ENCODE measurements around the gene CLTA.
"Not testable (repeated sequence)": the region's sequence is repeated elsewhere in the genome, so short reads cannot be mapped to it uniquely, and the experiment has no call there.

The CLTA gene

GRCh38 chr9:36218011-36218410 lies 27.3 kb downstream of the CLTA start:
- FAIRE-seq (no peak), DNase-seq (ENCODE audit: insufficient read length, low spot score) (no peak)
- TF ChIP-seq PAX5 (IDR thresholded peaks at IDR 0.05; ENCODE audit: insufficient read depth, low read length, severe bottlenecking): no peak
- no peak for TF ChIP-seq TAF1 (IDR thresholded peaks at IDR 0.05; ENCODE audit: low read depth, low read length)
- no peak for TF ChIP-seq POLR2A (IDR thresholded peaks at IDR 0.05; ENCODE audit: low read depth, low read length)
- TF ChIP-seq SPI1 (IDR thresholded peaks at IDR 0.05; ENCODE audit: low read depth, low read length): no peak
- no peak for TF ChIP-seq POLR2AphosphoS5 (IDR thresholded peaks at IDR 0.05; ENCODE audit: low read depth, low read length)
- TF ChIP-seq POU2F2 (IDR thresholded peaks at IDR 0.05; ENCODE audit: low read depth, low read length): no peak

GRCh38 chr9:36218411-36218901 lies 27.7 kb downstream of the CLTA start:
- DNase-seq (ENCODE audit: insufficient read length, low spot score): no peak
- no peak for FAIRE-seq

GRCh38 chr9:36221667-36222066 lies 30.9 kb downstream of the CLTA start:
- TF ChIP-seq POU2F2 (IDR thresholded peaks at IDR 0.05; ENCODE audit: low read depth, low read length): no peak
- TF ChIP-seq SPI1 (IDR thresholded peaks at IDR 0.05; ENCODE audit: low read depth, low read length): no peak
- no peak for TF ChIP-seq TAF1 (IDR thresholded peaks at IDR 0.05; ENCODE audit: low read depth, low read length)
- no peak for TF ChIP-seq PAX5 (IDR thresholded peaks at IDR 0.05; ENCODE audit: insufficient read depth, low read length, severe bottlenecking)
- TF ChIP-seq POLR2AphosphoS5 (IDR thresholded peaks at IDR 0.05; ENCODE audit: low read depth, low read length): no peak
- TF ChIP-seq POLR2A (IDR thresholded peaks at IDR 0.05; ENCODE audit: low read depth, low read length): no peak
- FAIRE-seq: no peak

More at GRCh38 chr9:36218411-36218901, 27.7 kb downstream of the CLTA start:
- no peak for TF ChIP-seq POLR2AphosphoS5 (IDR thresholded peaks at IDR 0.05; ENCODE audit: low read depth, low read length)
- TF ChIP-seq SPI1 (IDR thresholded peaks at IDR 0.05; ENCODE audit: low read depth, low read length): no peak
- TF ChIP-seq POLR2A (IDR thresholded peaks at IDR 0.05; ENCODE audit: low read depth, low read length): no peak
- TF ChIP-seq TAF1 (IDR thresholded peaks at IDR 0.05; ENCODE audit: low read depth, low read length): no peak
- no peak for TF ChIP-seq POU2F2 (IDR thresholded peaks at IDR 0.05; ENCODE audit: low read depth, low read length)
- no peak for TF ChIP-seq PAX5 (IDR thresholded peaks at IDR 0.05; ENCODE audit: insufficient read depth, low read length, severe bottlenecking)

GRCh38 chr9:36222449-36222848 lies 31.7 kb downstream of the CLTA start:
- no peak for FAIRE-seq
- TF ChIP-seq POLR2A (IDR thresholded peaks at IDR 0.05; ENCODE audit: low read depth, low read length): no peak
- no peak for TF ChIP-seq PAX5 (IDR thresholded peaks at IDR 0.05; ENCODE audit: insufficient read depth, low read length, severe bottlenecking)
- TF ChIP-seq SPI1 (IDR thresholded peaks at IDR 0.05; ENCODE audit: low read depth, low read length): no peak
- TF ChIP-seq POU2F2 (IDR thresholded peaks at IDR 0.05; ENCODE audit: low read depth, low read length): no peak
- TF ChIP-seq TAF1 (IDR thresholded peaks at IDR 0.05; ENCODE audit: low read depth, low read length): no peak
- no peak for TF ChIP-seq POLR2AphosphoS5 (IDR thresholded peaks at IDR 0.05; ENCODE audit: low read depth, low read length)
- no peak for DNase-seq (ENCODE audit: insufficient read length, low spot score)

More at GRCh38 chr9:36221667-36222066, 30.9 kb downstream of the CLTA start:
- no peak for DNase-seq (ENCODE audit: insufficient read length, low spot score)

DNA sequence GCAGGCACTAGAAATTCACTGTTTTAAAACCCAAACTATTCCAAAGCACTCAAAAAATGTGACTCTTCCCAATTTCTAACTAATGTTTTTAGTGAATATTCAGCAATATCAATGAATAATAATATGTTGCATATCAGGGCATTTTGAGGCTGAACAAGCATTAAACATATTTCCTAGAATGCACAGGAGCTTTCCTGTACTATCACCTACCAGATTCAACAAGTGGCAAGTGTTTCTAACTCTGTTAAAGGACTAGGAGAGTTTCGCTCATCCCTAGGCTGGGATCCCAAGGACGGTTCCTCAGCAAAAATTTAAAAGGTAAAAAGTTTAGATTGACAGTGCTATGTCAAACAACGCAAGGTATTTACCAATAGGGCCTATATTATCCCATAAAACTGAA lies 46.5 kb downstream of the CLTA start:
- TF ChIP-seq PAX5 (IDR thresholded peaks at IDR 0.05; ENCODE audit: insufficient read depth, low read length, severe bottlenecking): no peak
- no peak for TF ChIP-seq POLR2A (IDR thresholded peaks at IDR 0.05; ENCODE audit: low read depth, low read length)
- TF ChIP-seq TAF1 (IDR thresholded peaks at IDR 0.05; ENCODE audit: low read depth, low read length): no peak
- TF ChIP-seq POLR2AphosphoS5 (IDR thresholded peaks at IDR 0.05; ENCODE audit: low read depth, low read length): no peak
- no peak for TF ChIP-seq POU2F2 (IDR thresholded peaks at IDR 0.05; ENCODE audit: low read depth, low read length)
- TF ChIP-seq SPI1 (IDR thresholded peaks at IDR 0.05; ENCODE audit: low read depth, low read length): no peak
- no peak for DNase-seq (ENCODE audit: insufficient read length, low spot score)
- FAIRE-seq: no peak

DNA sequence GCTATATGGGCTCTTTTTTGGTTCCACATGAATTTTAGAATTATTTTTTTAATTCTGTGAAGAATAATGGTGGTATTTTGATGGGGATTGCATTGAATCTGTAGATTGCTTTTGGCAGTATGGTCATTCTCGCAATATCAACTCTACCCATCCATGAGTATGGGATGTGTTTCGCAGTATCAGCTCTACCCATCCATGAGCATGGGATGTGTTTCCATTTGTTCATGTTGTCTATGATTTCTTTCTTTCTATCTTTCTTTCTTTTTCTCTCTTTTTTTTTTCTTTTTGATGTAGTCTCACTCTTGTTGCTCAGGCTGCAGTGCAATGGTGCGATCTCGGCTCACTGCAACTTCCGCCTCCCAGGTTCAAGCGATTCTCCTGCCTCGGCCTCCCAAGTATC lies 48.5 kb downstream of the CLTA start:
- DNase-seq (ENCODE audit: insufficient read length, low spot score); FAIRE-seq: not testable (repeated sequence)

DNA sequence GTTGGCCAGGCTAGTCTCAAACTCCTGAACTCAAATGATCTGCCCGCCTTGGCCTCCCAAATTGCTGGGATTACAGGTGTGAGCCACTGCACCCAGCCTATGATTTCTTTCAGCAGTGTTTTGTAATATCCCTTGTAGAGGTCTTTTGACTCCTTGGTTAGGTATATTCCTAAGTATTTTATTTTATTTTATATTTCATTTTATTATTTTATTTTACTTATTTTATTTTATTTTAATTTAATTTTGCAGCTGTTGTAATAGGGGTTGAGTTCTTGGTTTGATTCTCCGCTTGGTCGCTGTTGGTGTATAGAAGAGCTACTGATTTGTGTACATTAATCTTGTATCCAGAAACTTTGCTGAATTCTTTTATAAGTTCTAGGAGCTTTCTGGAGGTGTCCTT lies 49.0 kb downstream of the CLTA start:
- not testable (repeated sequence) for DNase-seq (ENCODE audit: insufficient read length, low spot score); FAIRE-seq

DNA sequence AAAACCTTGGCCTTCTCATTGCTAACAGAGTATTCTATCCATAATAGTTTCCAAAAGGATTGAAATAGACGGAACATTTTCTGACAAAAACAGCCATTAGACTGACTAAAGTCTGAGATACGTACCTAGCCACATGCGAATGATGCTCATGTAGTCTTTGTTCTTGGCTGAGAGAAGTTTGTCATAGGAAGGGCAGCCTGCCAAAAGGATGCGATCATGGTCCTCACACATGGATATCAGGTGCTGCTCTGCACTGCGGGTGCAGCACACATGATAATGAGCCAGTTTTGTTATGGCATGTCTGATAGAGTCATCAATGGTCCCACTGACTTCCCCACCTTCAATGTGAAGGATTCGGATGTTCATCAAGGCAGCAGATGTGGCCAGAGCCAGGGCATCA lies 55.2 kb downstream of the CLTA start:
- DNase-seq (ENCODE audit: insufficient read length, low spot score) (no peak), FAIRE-seq (no peak)
- TF ChIP-seq SPI1 (IDR thresholded peaks at IDR 0.05; ENCODE audit: low read depth, low read length): no peak
- no peak for TF ChIP-seq POLR2A (IDR thresholded peaks at IDR 0.05; ENCODE audit: low read depth, low read length)
- TF ChIP-seq POU2F2 (IDR thresholded peaks at IDR 0.05; ENCODE audit: low read depth, low read length): no peak
- no peak for TF ChIP-seq PAX5 (IDR thresholded peaks at IDR 0.05; ENCODE audit: insufficient read depth, low read length, severe bottlenecking)
- TF ChIP-seq POLR2AphosphoS5 (IDR thresholded peaks at IDR 0.05; ENCODE audit: low read depth, low read length): no peak
- no peak for TF ChIP-seq TAF1 (IDR thresholded peaks at IDR 0.05; ENCODE audit: low read depth, low read length)

DNA sequence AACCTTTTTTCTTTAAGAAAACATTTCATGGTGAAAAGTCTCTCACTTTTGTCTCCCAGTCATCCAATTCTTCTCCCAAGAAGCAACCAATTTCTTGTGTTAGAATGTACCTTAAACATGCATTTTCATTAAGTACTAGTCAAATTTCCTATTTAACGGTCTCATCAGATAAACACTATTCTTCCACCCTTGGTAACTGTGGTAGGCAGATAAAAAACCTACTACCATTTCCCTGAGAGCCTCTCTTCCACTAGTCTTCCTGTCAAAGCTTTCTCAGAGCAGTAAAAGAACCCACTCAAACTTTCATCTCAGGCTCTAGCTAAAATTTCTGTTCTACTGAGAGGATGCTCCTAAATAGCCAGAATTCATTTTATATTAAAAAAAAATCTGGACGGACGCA lies 56.6 kb downstream of the CLTA start:
- TF ChIP-seq POLR2A (IDR thresholded peaks at IDR 0.05; ENCODE audit: low read depth, low read length) (no peak), POU2F2 (IDR thresholded peaks at IDR 0.05; ENCODE audit: low read depth, low read length) (no peak), TAF1 (IDR thresholded peaks at IDR 0.05; ENCODE audit: low read depth, low read length) (no peak), POLR2AphosphoS5 (IDR thresholded peaks at IDR 0.05; ENCODE audit: low read depth, low read length) (no peak), SPI1 (IDR thresholded peaks at IDR 0.05; ENCODE audit: low read depth, low read length) (no peak), PAX5 (IDR thresholded peaks at IDR 0.05; ENCODE audit: insufficient read depth, low read length, severe bottlenecking) (no peak)
- DNase-seq (ENCODE audit: insufficient read length, low spot score) (no peak), FAIRE-seq (no peak)

DNA sequence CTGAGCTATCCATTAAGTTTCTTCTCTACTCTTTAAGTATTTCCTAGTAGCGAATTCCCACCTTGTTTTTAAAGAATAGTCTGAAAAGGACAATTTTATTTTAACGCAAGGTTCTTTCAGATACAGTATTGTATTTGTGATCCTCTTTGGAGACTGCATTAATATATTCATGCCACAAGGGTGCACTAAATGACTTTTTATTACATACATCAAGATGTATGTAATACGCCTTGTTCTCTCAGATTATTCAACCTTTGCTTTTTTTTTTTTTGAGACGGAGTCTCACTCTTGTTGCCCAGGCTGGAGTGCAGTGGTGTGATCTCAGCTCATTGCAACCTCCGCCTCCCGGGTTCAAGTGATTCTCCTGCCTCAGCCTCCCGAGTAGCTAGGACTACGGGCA lies 57.3 kb downstream of the CLTA start:
- DNase-seq (ENCODE audit: insufficient read length, low spot score); FAIRE-seq: not testable (repeated sequence)

DNA sequence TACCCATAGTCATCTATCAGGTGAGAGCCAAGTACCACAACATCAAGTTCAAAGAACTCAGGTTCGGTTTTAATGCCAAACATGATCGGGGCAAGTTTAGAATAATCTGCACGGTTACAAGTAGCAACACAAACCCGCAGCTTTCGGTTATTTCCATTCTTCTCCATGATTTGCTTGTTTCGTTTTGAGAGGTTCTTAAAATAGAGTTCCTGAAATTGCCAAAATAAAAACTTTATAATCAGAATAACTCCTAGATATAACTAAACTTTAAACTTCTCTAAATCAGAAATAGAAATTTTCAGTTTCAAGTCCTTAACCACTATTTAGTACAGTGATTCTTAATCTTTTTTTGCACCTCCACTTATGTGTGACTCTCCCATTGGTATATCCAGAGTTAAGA lies 58.5 kb downstream of the CLTA start:
- DNase-seq (ENCODE audit: insufficient read length, low spot score) (no peak), FAIRE-seq (peak; percentile 56)
- TF ChIP-seq SPI1 (IDR thresholded peaks at IDR 0.05; ENCODE audit: low read depth, low read length): no peak
- TF ChIP-seq POU2F2 (IDR thresholded peaks at IDR 0.05; ENCODE audit: low read depth, low read length): no peak

Measured in GM12891 (cell line).